ENCODE data around the gene VDR.
"Not testable (repeated sequence)": the region's sequence is repeated elsewhere in the genome, so short reads cannot be mapped to it uniquely, and the experiment has no call there.

VDR gene

GRCh38 chr12:47816403-47817271 lies 88.2 kb downstream of the VDR start:
- Histone ChIP-seq H3K4me1 (peaks cover 76 to 86% (median 80%) of the 10 kb centered on the region in 10 experiments), H3K9ac (peak overlapping the region; percentile 91 to 98 (median 96)), H3K36me3 (peaks cover 0 to 42% (median 15%) of the 10 kb centered on the region in 11 experiments; a peak in 11 of 22 replicates)

GRCh38 chr12:47815447-47815846 lies 89.3 kb downstream of the VDR start:
- H3K36me3 ChIP-seq: peaks cover 0 to 44% (median 15%) of the 10 kb centered on the region in 11 experiments; a peak in 11 of 22 replicates
- peak overlapping the region in 5 of 10 experiments; percentile 19 to 92 (median 85); a peak in 6 of 20 replicates for H3K4me3 ChIP-seq
- H3K4me1 ChIP-seq: peaks cover 77 to 86% (median 80%) of the 10 kb centered on the region in 10 experiments
- not testable (repeated sequence) for H3K27me3 ChIP-seq; H3K9me3 ChIP-seq (replicated peaks in 1 of 11)
- peaks cover 0 to 81% (median 56%) of the 10 kb centered on the region in 11 experiments; a peak in 16 of 22 replicates for H4K20me1 ChIP-seq
- TF ChIP-seq Cebpa-rat (IDR thresholded peaks at IDR 0.05): peak in 4 of 11 experiments; percentile 25 to 75 (median 62); a peak in 6 of 22 replicates
- peak overlapping the region; percentile 90 to 100 (median 99) for H3K4me2 ChIP-seq
- H3K9ac ChIP-seq: peak overlapping the region in 9 of 11 experiments; percentile 7 to 98 (median 96); a peak in 7 of 22 replicates
- H3K27ac ChIP-seq: peak overlapping the region in 10 of 11 experiments; percentile 84 to 98 (median 96); a peak in 19 of 22 replicates

More at GRCh38 chr12:47816403-47817271, 88.2 kb downstream of the VDR start:
- H3K27me3 ChIP-seq: no peaks in the 10 kb centered on the region
- no peaks in the 10 kb centered on the region for H3K9me3 ChIP-seq (replicated peaks in 1 of 11)
- peak overlapping the region; percentile 91 to 98 (median 96) for H3K27ac ChIP-seq
- H3K4me2 ChIP-seq: peak overlapping the region; percentile 90 to 100 (median 99)
- H3K4me3 ChIP-seq: peak overlapping the region; percentile 83 to 92 (median 88)
- TF ChIP-seq Cebpa-rat (IDR thresholded peaks at IDR 0.05): no peak
- H4K20me1 ChIP-seq: peaks cover 0 to 70% (median 47%) of the 10 kb centered on the region in 11 experiments; a peak in 16 of 22 replicates

GRCh38 chr12:47814539-47815170 lies 90.1 kb downstream of the VDR start:
- H3K36me3 ChIP-seq: peaks cover 0 to 44% (median 15%) of the 10 kb centered on the region in 11 experiments; a peak in 11 of 22 replicates
- H3K9ac ChIP-seq: peak overlapping the region; percentile 75 to 91 (median 80); a peak in 21 of 22 replicates
- H3K4me2 ChIP-seq: peak overlapping the region; percentile 90 to 100 (median 99)
- no peak for TF ChIP-seq Cebpa-rat (IDR thresholded peaks at IDR 0.05)
- H3K9me3 ChIP-seq (replicated peaks in 1 of 11): no peaks in the 10 kb centered on the region
- no peaks in the 10 kb centered on the region for H3K27me3 ChIP-seq
- H3K27ac ChIP-seq: peak overlapping the region; percentile 84 to 98 (median 96)
- peaks cover 0 to 89% (median 64%) of the 10 kb centered on the region in 11 experiments; a peak in 16 of 22 replicates for H4K20me1 ChIP-seq
- peak overlapping the region; percentile 45 to 92 (median 58); a peak in 16 of 20 replicates for H3K4me3 ChIP-seq
- peaks cover 85 to 91% (median 87%) of the 10 kb centered on the region in 10 experiments for H3K4me1 ChIP-seq

GRCh38 chr12:47813511-47814196 lies 91.1 kb downstream of the VDR start:
- H3K4me2 ChIP-seq: peak overlapping the region; percentile 90 to 100 (median 99)
- peaks cover 0 to 44% (median 15%) of the 10 kb centered on the region in 11 experiments; a peak in 11 of 22 replicates for H3K36me3 ChIP-seq
- H3K4me3 ChIP-seq: peak overlapping the region; percentile 45 to 92 (median 58)
- H3K9me3 ChIP-seq (replicated peaks in 1 of 11): no peaks in the 10 kb centered on the region
- H3K4me1 ChIP-seq: peaks cover 95 to 98% (median 97%) of the 10 kb centered on the region in 10 experiments
- H4K20me1 ChIP-seq: peaks cover 0 to 90% (median 68%) of the 10 kb centered on the region in 11 experiments; a peak in 16 of 22 replicates
- H3K9ac ChIP-seq: peak overlapping the region; percentile 75 to 91 (median 80)
- peak overlapping the region; percentile 84 to 98 (median 96) for H3K27ac ChIP-seq
- TF ChIP-seq Cebpa-rat (IDR thresholded peaks at IDR 0.05): no peak
- H3K27me3 ChIP-seq: no peaks in the 10 kb centered on the region

DNA sequence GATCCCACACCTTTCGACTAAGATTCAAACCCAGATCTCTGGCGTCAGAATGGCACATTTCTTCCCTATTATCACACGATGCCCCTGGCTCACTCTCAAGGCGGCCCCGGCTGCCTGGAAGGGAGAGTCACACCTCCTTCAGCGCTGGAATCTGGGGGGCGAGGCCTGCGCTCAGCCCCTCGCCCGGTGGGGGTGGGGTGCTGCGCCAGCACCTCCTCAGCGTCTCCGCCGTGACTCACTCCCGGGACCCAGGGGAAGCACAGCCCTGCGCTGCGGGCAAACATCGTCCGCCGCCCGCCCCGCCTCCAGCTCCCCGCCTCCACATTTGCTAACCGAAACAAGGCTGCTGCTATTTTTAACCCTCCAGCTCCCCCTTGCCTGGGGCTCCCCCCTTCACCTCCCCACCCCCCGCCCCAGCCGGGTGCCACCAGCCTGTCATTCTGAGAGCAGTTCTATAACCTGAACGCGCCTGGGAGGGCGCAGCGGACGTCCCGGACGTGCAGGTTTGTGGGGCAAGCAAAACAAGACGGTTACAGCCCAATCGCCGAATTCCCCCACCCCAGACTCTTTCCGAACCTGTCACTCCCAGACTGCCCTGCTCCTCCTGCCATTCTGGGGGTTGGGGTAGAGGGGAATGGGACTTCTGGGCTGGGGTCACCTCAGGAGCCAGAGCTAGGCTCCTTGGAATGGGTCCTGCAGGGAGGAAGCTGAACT lies 91.8 kb downstream of the VDR start:
- Histone ChIP-seq H3K27ac (peak overlapping the region; percentile 84 to 98 (median 96)), H4K20me1 (peaks cover 0 to 90% (median 68%) of the 10 kb centered on the region in 11 experiments; a peak in 18 of 22 replicates)

DNA sequence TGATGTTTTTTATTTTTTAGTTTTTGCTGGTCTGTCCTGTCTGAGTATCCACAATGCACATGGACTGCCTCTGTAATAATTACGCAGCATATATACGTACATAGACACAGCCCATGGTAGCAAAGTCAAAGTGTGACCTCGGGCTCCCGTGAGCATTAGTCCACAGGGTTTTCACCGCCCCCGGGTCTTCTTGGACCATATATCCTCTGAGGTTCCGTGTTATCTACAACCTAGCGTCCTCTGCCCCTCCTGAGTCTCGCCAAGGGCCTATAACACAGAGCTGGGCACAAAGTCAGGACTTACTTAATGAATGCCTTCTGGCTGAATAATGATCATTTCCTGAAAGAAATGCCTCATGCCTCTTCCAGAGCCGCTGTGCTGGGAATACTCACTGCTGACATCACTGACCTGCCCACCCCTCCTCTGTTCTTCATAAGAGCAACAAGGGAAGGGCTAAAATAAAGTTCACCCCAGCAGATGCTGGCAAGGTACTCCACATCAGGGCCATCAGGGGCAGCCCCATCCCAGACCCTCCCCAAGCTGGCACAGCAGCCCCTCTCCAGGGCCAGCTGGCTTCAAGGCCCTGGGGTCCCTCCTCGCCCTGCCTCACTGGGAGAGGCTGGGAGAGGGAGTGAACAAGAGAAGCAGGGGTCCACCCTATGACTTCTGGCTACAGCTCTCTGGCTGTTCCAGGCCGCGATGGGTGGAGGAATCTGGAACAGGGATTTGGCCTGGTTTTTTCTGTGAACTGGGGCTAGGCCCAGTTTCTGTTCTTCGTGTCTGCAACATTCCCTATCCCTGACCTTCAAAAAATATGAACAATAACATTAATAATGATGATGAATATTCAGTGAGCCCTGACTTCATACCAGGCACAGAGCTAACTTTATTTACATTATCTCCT lies 93.0 kb downstream of the VDR start:
- Histone ChIP-seq H3K9ac (peak overlapping the region; percentile 75 to 91 (median 80)), H3K9me3 (replicated peaks in 1 of 11) (no peaks in the 10 kb centered on the region), H3K27me3 (no peaks in the 10 kb centered on the region), H3K4me3 (peak overlapping the region; percentile 45 to 92 (median 58); a peak in 19 of 20 replicates), H3K4me1 (peaks cover 97 to 98% (median 98%) of the 10 kb centered on the region in 10 experiments), H3K4me2 (peak overlapping the region; percentile 90 to 100 (median 99)), H3K27ac (peak overlapping the region; percentile 84 to 98 (median 96)), H4K20me1 (peaks cover 0 to 90% (median 68%) of the 10 kb centered on the region in 11 experiments; a peak in 19 of 22 replicates), H3K36me3 (peaks cover 0 to 32% (median 10%) of the 10 kb centered on the region in 11 experiments; a peak in 11 of 22 replicates)
- 0 out of 22 replicates have a peak, but pooled peaks of 1 of the 11 experiments have one; percentile 13 for TF ChIP-seq Cebpa-rat (IDR thresholded peaks at IDR 0.05)

More for the DNA sequence above, 91.8 kb downstream of the VDR start:
- peaks cover 97 to 98% (median 98%) of the 10 kb centered on the region in 10 experiments for H3K4me1 ChIP-seq
- no peaks in the 10 kb centered on the region for H3K9me3 ChIP-seq (replicated peaks in 1 of 11)
- peak overlapping the region; percentile 75 to 91 (median 80) for H3K9ac ChIP-seq
- no peak for TF ChIP-seq Cebpa-rat (IDR thresholded peaks at IDR 0.05)
- peak overlapping the region; percentile 45 to 92 (median 58) for H3K4me3 ChIP-seq
- peaks cover 0 to 38% (median 15%) of the 10 kb centered on the region in 11 experiments; a peak in 11 of 22 replicates for H3K36me3 ChIP-seq
- H3K4me2 ChIP-seq: peak overlapping the region; percentile 90 to 100 (median 99)
- no peaks in the 10 kb centered on the region for H3K27me3 ChIP-seq

DNA sequence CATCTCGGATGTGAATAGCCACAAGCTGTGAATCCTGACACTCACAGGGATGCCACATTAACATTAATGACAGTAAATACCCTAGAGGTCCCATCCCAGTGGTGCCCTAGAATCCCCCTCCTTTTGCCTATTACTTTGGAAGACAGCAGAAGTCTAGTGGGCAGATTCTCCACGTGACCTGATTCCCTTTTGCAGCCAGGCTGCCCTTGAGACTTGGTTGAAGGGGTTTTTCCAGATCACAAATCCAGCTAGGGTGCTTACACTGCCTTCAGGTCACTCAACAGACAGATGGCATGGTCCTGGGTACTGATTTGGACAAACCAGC lies 93.8 kb downstream of the VDR start:
- H3K4me2 ChIP-seq: peak overlapping the region; percentile 90 to 100 (median 99)
- no peaks in the 10 kb centered on the region for H3K9me3 ChIP-seq (replicated peaks in 1 of 11)
- H3K4me3 ChIP-seq: peak overlapping the region in 9 of 10 experiments; percentile 49 to 92 (median 59); a peak in 18 of 20 replicates
- peak overlapping the region; percentile 84 to 98 (median 96) for H3K27ac ChIP-seq
- H4K20me1 ChIP-seq: peaks cover 0 to 92% (median 74%) of the 10 kb centered on the region in 11 experiments; a peak in 19 of 22 replicates
- peaks cover 0 to 33% (median 13%) of the 10 kb centered on the region in 11 experiments; a peak in 12 of 22 replicates for H3K36me3 ChIP-seq
- H3K4me1 ChIP-seq: peaks cover 97 to 98% (median 98%) of the 10 kb centered on the region in 10 experiments
- no peaks in the 10 kb centered on the region for H3K27me3 ChIP-seq
- no peak for TF ChIP-seq Cebpa-rat (IDR thresholded peaks at IDR 0.05)
- H3K9ac ChIP-seq: peak overlapping the region; percentile 75 to 91 (median 80); a peak in 21 of 22 replicates

DNA sequence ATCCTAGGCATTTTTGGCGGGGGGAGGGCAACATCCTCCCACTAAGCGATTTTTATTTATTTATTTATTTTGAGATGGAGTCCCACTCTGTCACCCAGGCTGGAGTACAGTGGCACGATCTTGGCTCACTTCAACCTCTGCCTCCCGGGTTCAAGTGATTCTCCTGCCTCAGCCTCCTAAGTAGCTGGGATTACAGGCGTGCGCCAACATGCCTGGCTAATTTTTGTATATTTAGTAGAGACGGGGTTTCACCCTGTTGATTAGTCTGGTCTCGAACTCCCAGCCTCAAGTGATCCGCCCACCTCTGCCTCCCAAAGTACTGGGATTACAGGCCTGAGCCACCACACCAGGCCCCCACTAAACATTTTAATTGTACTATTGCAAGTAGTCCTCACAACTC lies 95.3 kb downstream of the VDR start:
- peak overlapping the region; percentile 90 to 100 (median 99) for H3K4me2 ChIP-seq
- H3K27me3 ChIP-seq; H3K9me3 ChIP-seq (replicated peaks in 1 of 11): not testable (repeated sequence)
- peak overlapping the region; percentile 84 to 98 (median 96) for H3K27ac ChIP-seq
- H3K4me1 ChIP-seq: peaks cover 97 to 98% (median 98%) of the 10 kb centered on the region in 10 experiments
- peaks cover 0 to 32% (median 22%) of the 10 kb centered on the region in 11 experiments; a peak in 14 of 22 replicates for H3K36me3 ChIP-seq
- H3K9ac ChIP-seq: peak overlapping the region; percentile 75 to 91 (median 80); a peak in 19 of 22 replicates
- peaks cover 0 to 92% (median 78%) of the 10 kb centered on the region in 11 experiments; a peak in 19 of 22 replicates for H4K20me1 ChIP-seq
- peak overlapping the region in 4 of 10 experiments; percentile 39 to 85 (median 49); a peak in 3 of 20 replicates for H3K4me3 ChIP-seq
